AG04450 (cell line): ENCODE results near the gene TLR4. TPM values are rescaled to one million over a fixed set of nuclear protein-coding genes. Genes with fewer than 3 reads are reported as not detected.

Experiments used
- CTCF ChIA-PET: fragments of 300-600, 350-600 bp; formaldehyde crosslinking; extraction: SDS; loops from one replicate; lab custom pipeline; 2022; ENCODE audit warnings: antibody characterized with exemption, inconsistent platforms; lab: Charles Lee
- POLR2A ChIA-PET: fragments of 350-600 bp; formaldehyde crosslinking; extraction: SDS; loops from one replicate; lab custom pipeline; 2021; ENCODE audit warnings: antibody characterized with exemption, inconsistent platforms; lab: Yijun Ruan, JAX
- DNase-seq: peaks from one replicate; pipeline ENCODE4 v3.0.0-alpha.2; 2011; ENCODE audit warnings: low read depth, low spot score
- H3K27ac ChIP-seq: one replicate; pipeline ENCODE4 v1.5.1; 2012; ENCODE audit warnings: low read depth, low read length, control low read depth
- H3K27me3 ChIP-seq: one replicate; pipeline ENCODE4 v1.6.0; 2012; ENCODE audit warnings: low read length; ENCODE audit not compliant: control insufficient read depth, insufficient read depth
- H3K4me3 ChIP-seq: 2 replicates; pipeline ENCODE4 v1.5.1; 2011; ENCODE audit warnings: mild to moderate bottlenecking, low read depth, low read length, control low read depth
- H3K9me3 ChIP-seq: 2 replicates; pipeline ENCODE4 v1.5.1; 2012; ENCODE audit warnings: low read length; ENCODE audit not compliant: control insufficient read depth, insufficient read depth
- CTCF ChIP-seq: IDR thresholded peaks from 2 replicates; pipeline ENCODE4 v1.5.1; 2011; ENCODE audit warnings: low read depth, low read length, control low read depth, inconsistent platforms
- polyA plus RNA-seq: library from polyadenylated mRNA; depleted of rRNA; stranded (reverse); fragments of >200 nt; gene quantifications from 2 replicates; pipeline ENCODE4 v1.2.3, GENCODE V29; 2011

TLR4 gene
- polyA plus RNA-seq, 1 experiment: not detected

- POLR2A ChIA-PET: no interaction called here
- CTCF ChIA-PET: no interaction called here
These were observed 18.0 kb downstream of the TLR4 start for GRCh38 chr9:117722108-117722761.

GRCh38 chr9:117723986-117724625 lies 19.9 kb downstream of the TLR4 start:
- DNase-seq: no peak
- POLR2A ChIA-PET: no interaction called here
- Histone ChIP-seq H3K4me3 (no peak overlapping the region), H3K9me3 (peaks cover 4% of the 10 kb centered on the region), H3K27me3 (no peaks in the 10 kb centered on the region), H3K27ac (no peak overlapping the region)
- CTCF ChIA-PET: no interaction called here
- TF ChIP-seq CTCF: no peak

More at GRCh38 chr9:117722108-117722761, 18.0 kb downstream of the TLR4 start:
- Histone ChIP-seq H3K27ac (no peak overlapping the region), H3K27me3 (no peaks in the 10 kb centered on the region), H3K4me3 (no peak overlapping the region), H3K9me3 (no peaks in the 10 kb centered on the region; the same call in 1 of the 2 replicates)
- no peak for TF ChIP-seq CTCF
- no peak for DNase-seq

- Histone ChIP-seq H3K4me3 (no peak overlapping the region), H3K9me3 (peaks cover 4% of the 10 kb centered on the region), H3K27ac (no peak overlapping the region), H3K27me3 (no peaks in the 10 kb centered on the region)
- ChIA-PET POLR2A (no interaction called here), CTCF (no interaction called here)
- no peak for DNase-seq
- no peak for TF ChIP-seq CTCF
These were observed 21.3 kb downstream of the TLR4 start for GRCh38 chr9:117725426-117725887.

GRCh38 chr9:117729375-117729774 lies 25.2 kb downstream of the TLR4 start:
- DNase-seq: no peak
- ChIA-PET CTCF (interaction anchor here (0.7 kb wide), 1 partner anchor 1465 kb away, joined by 3 read pairs; no protein-coding TSS in a partner anchor), POLR2A (no interaction called here)
- Histone ChIP-seq H3K27me3 (no peaks in the 10 kb centered on the region), H3K9me3 (peaks cover 8% of the 10 kb centered on the region), H3K4me3 (no peak overlapping the region), H3K27ac (no peak overlapping the region)
- TF ChIP-seq CTCF: no peak

GRCh38 chr9:117732494-117732893 lies 28.3 kb downstream of the TLR4 start:
- no peak for DNase-seq
- Histone ChIP-seq H3K9me3 (peaks cover 8% of the 10 kb centered on the region), H3K27ac (no peak overlapping the region), H3K27me3 (no peaks in the 10 kb centered on the region), H3K4me3 (no peak overlapping the region)
- TF ChIP-seq CTCF: no peak
- ChIA-PET CTCF (no interaction called here), POLR2A (no interaction called here)
